Astrocyte (in vitro differentiated cells and primary cell): ENCODE data around the gene PIP4K2A. TPM values are rescaled to one million over a fixed set of nuclear protein-coding genes. Genes with fewer than 3 reads are reported as not detected.

Experiments
- DNase-seq: peaks from one replicate; pipeline ENCODE4 v3.0.0-alpha.2; 2010; ENCODE audit warnings: low read depth
- FAIRE-seq: peaks from 2 replicates; lab custom pipeline; 2011; peaks lifted over from hg19 to GRCh38; lab: Jason Lieb, UNC
- H2AFZ ChIP-seq: 2 replicates; pipeline ENCODE4 v1.6.0; 2012; ENCODE audit warnings: low read depth, low read length, inconsistent platforms
- H3K27ac ChIP-seq: 2 replicates; pipeline ENCODE4 v1.5.1; 2011; ENCODE audit warnings: low read depth, low read length, inconsistent platforms
- H3K27me3 ChIP-seq: 2 replicates; pipeline ENCODE4 v1.6.0; 2011; ENCODE audit warnings: low read length, inconsistent platforms; ENCODE audit not compliant: insufficient read depth
- H3K36me3 ChIP-seq: 2 replicates; pipeline ENCODE4 v1.5.1; 2011; ENCODE audit warnings: low read length, inconsistent platforms; ENCODE audit not compliant: insufficient read depth
- H3K4me1 ChIP-seq: 2 replicates; pipeline ENCODE4 v1.5.1; 2011; ENCODE audit warnings: low read length, inconsistent platforms; ENCODE audit not compliant: insufficient read depth
- H3K4me2 ChIP-seq: 2 replicates; pipeline ENCODE4 v1.6.0; 2012; ENCODE audit warnings: low read length, inconsistent platforms
- H3K4me3 ChIP-seq: 2 replicates; pipeline ENCODE4 v1.5.1; 2011; ENCODE audit warnings: low read depth, mild to moderate bottlenecking, low read length, inconsistent platforms; ENCODE audit not compliant: insufficient read depth
- H3K79me2 ChIP-seq: 2 replicates; pipeline ENCODE4 v1.6.0; 2012; ENCODE audit warnings: mild to moderate bottlenecking, low read length, inconsistent platforms; ENCODE audit not compliant: insufficient read depth
- H3K9ac ChIP-seq: 2 replicates; pipeline ENCODE4 v1.6.0; 2012; ENCODE audit warnings: mild to moderate bottlenecking, low read length, inconsistent platforms
- H3K9me3 ChIP-seq: 2 replicates; pipeline ENCODE4 v1.5.1; 2012; ENCODE audit warnings: low read depth, mild to moderate bottlenecking, low read length, inconsistent platforms; ENCODE audit not compliant: insufficient read depth
- H4K20me1 ChIP-seq: 2 replicates; pipeline ENCODE4 v1.6.0; 2012; ENCODE audit warnings: low read length, inconsistent platforms; ENCODE audit not compliant: insufficient read depth
- H3K27ac Mint-ChIP-seq: one replicate; pipeline ENCODE4 v1.8.0; 2021; ENCODE audit warnings: mild to moderate bottlenecking, mixed read lengths; ENCODE audit not compliant: unreplicated experiment
- H3K27me3 Mint-ChIP-seq: one replicate; pipeline ENCODE4 v1.8.0; 2021; ENCODE audit warnings: low read depth, mixed read lengths; ENCODE audit not compliant: unreplicated experiment
- H3K36me3 Mint-ChIP-seq: one replicate; pipeline ENCODE4 v1.8.0; 2021; ENCODE audit warnings: low read depth, mixed read lengths; ENCODE audit not compliant: unreplicated experiment
- H3K4me1 Mint-ChIP-seq: one replicate; pipeline ENCODE4 v1.8.0; 2021; ENCODE audit warnings: low read depth, mixed read lengths; ENCODE audit not compliant: unreplicated experiment
- H3K4me3 Mint-ChIP-seq: one replicate; pipeline ENCODE4 v1.8.0; 2021; ENCODE audit warnings: mild to moderate bottlenecking, moderate library complexity, mixed read lengths; ENCODE audit not compliant: unreplicated experiment
- H3K9me3 Mint-ChIP-seq: one replicate; pipeline ENCODE4 v1.8.0; 2021; ENCODE audit warnings: mild to moderate bottlenecking, mixed read lengths; ENCODE audit not compliant: unreplicated experiment
- EZH2 ChIP-seq: IDR thresholded peaks from 2 replicates; pipeline ENCODE4 v1.6.1; 2012; ENCODE audit warnings: mild to moderate bottlenecking, low read length, inconsistent platforms; ENCODE audit not compliant: insufficient read depth
- total RNA-seq: library from RNA; stranded (reverse); gene quantifications from 2 replicates; pipeline ENCODE4 v1.2.1, GENCODE V29; 2021
- TF ChIP-seq, protein P1 (sequence below): IDR thresholded peaks from 2 replicates; pipeline ENCODE4 v1.5.1; 2011; ENCODE audit warnings: low read depth, mild to moderate bottlenecking, inconsistent platforms, low read length, moderate library complexity; ENCODE audit not compliant: insufficient read depth

Gene PIP4K2A
- total RNA-seq, 1 donor from 2014 or later: 36.8 TPM

DNA sequence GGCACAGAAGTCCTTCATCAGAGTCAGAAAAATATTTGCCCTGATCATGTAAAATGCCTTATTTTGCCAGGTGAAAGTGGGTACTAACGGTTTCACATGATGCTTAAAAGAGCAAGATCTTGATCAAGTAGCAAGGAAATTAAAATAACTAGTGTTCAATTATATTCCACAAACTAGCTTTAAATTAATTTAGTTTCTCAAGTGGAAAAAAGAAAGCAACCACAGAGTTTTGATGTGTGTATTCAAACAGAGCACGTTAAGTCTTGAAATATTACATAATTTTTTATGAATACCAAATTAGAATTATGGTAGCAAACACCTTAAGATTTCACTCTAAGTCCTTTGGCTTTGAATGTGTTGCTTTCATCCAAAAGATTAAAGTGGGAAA lies 47.3 kb downstream of the PIP4K2A start:
- no peak overlapping the region for H2AFZ ChIP-seq
- FAIRE-seq: no peak
- H3K36me3 Mint-ChIP-seq: no peaks in the 10 kb centered on the region

DNA sequence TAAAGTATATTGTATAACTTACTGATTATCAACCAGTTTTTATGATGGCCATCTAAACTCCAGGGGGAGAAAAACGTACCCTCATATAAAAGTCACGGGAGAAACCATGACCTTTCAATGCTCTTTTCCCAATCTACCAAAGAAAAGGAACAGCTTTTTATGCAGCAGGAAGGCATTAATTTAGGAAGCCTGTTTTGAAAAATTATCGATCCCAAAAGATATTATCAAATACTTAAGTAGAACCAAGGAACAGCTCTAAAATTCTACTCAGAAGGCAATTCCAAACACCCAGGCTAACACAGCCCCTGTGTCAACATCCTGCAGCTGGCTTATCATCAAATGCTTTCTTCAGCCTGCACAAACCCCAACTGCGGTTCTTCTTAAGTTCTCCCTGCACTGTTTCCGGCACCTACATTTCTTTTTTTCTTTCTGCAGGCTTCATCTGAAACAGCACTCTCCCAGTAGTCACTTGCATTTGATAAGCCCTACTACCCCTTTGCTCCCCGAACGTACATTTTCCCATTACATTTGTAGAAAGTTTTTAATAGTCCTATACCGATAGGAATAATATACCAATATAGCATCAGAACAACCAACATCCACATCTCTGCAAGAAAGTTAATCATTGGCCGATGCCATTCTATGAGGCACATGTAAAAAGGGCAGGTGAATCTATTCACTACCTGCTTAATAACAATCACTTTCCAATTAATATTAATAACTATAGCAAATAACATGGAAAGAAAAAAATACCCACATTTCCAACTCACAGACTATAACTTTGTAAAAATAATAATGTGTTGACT lies 47.9 kb downstream of the PIP4K2A start:
- Histone ChIP-seq H3K9me3 (no peaks in the 10 kb centered on the region), H3K27me3 (no peaks in the 10 kb centered on the region), H3K27ac (no peak overlapping the region), H2AFZ (no peak overlapping the region), H3K4me3 (no peak overlapping the region), H3K79me2 (peaks cover 78% of the 10 kb centered on the region), H3K4me2 (peak overlapping the region; percentile 22), H3K36me3 (no peaks in the 10 kb centered on the region), H4K20me1 (peaks cover 63% of the 10 kb centered on the region), H3K9ac (no peak overlapping the region), H3K4me1 (no peaks in the 10 kb centered on the region)
- Mint-ChIP-seq H3K27me3 (no peaks in the 10 kb centered on the region), H3K36me3 (no peaks in the 10 kb centered on the region), H3K4me1 (peaks cover 14% of the 10 kb centered on the region), H3K27ac (no peak overlapping the region), H3K4me3 (no peak overlapping the region), H3K9me3 (no peaks in the 10 kb centered on the region)
- FAIRE-seq (peak; percentile 34), DNase-seq (no peak)
- no peak for TF ChIP-seq EZH2

More for the DNA sequence above, 47.3 kb downstream of the PIP4K2A start:
- H3K79me2 ChIP-seq: peaks cover 83% of the 10 kb centered on the region
- no peaks in the 10 kb centered on the region for H3K9me3 Mint-ChIP-seq
- peaks cover 62% of the 10 kb centered on the region for H4K20me1 ChIP-seq
- no peaks in the 10 kb centered on the region for H3K9me3 ChIP-seq
- DNase-seq: no peak
- H3K4me2 ChIP-seq: no peak overlapping the region
- H3K4me1 Mint-ChIP-seq: peaks cover 16% of the 10 kb centered on the region
- H3K27me3 Mint-ChIP-seq: no peaks in the 10 kb centered on the region
- H3K4me1 ChIP-seq: no peaks in the 10 kb centered on the region
- H3K9ac ChIP-seq: no peak overlapping the region
- H3K4me3 Mint-ChIP-seq: no peak overlapping the region
- H3K4me3 ChIP-seq: no peak overlapping the region
- H3K27me3 ChIP-seq: no peaks in the 10 kb centered on the region
- H3K27ac ChIP-seq: no peak overlapping the region
- H3K36me3 ChIP-seq: no peaks in the 10 kb centered on the region
- TF ChIP-seq, protein P1, sequence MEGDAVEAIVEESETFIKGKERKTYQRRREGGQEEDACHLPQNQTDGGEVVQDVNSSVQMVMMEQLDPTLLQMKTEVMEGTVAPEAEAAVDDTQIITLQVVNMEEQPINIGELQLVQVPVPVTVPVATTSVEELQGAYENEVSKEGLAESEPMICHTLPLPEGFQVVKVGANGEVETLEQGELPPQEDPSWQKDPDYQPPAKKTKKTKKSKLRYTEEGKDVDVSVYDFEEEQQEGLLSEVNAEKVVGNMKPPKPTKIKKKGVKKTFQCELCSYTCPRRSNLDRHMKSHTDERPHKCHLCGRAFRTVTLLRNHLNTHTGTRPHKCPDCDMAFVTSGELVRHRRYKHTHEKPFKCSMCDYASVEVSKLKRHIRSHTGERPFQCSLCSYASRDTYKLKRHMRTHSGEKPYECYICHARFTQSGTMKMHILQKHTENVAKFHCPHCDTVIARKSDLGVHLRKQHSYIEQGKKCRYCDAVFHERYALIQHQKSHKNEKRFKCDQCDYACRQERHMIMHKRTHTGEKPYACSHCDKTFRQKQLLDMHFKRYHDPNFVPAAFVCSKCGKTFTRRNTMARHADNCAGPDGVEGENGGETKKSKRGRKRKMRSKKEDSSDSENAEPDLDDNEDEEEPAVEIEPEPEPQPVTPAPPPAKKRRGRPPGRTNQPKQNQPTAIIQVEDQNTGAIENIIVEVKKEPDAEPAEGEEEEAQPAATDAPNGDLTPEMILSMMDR: no peak
- TF ChIP-seq EZH2: no peak
- no peak overlapping the region for H3K27ac Mint-ChIP-seq

DNA sequence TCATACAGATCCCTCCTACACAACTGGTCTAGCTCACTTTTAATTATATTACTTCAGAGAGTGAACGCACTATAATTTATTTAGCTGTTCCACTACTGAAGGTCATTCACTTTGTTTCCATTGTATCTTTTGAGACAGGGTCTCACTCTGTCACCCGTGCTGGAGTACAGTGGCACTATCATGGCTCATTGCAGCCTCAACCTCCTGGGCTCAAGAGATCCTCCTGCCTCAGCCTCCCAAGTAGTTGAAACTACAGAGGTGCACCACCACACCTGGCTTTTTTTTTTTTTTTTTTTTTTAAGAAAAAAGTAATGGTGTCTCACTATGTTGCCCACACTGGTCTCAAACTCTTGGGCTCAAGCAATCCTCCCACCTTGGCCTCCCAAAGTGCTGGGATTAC lies 49.0 kb downstream of the PIP4K2A start:
- Mint-ChIP-seq H3K27ac (no peak overlapping the region), H3K36me3 (no peaks in the 10 kb centered on the region), H3K9me3 (no peaks in the 10 kb centered on the region), H3K27me3 (no peaks in the 10 kb centered on the region), H3K4me1 (peaks cover 14% of the 10 kb centered on the region), H3K4me3 (no peak overlapping the region)
- no peak overlapping the region for H2AFZ ChIP-seq
- no peaks in the 10 kb centered on the region for H3K4me1 ChIP-seq
- H3K36me3 ChIP-seq: no peaks in the 10 kb centered on the region
- no peak overlapping the region for H3K27ac ChIP-seq
- DNase-seq: no peak
- H4K20me1 ChIP-seq: peaks cover 64% of the 10 kb centered on the region
- H3K9me3 ChIP-seq: no peaks in the 10 kb centered on the region
- FAIRE-seq: no peak
- no peak overlapping the region for H3K9ac ChIP-seq
- no peak overlapping the region for H3K4me2 ChIP-seq
- H3K27me3 ChIP-seq: no peaks in the 10 kb centered on the region
- TF ChIP-seq, protein P1: no peak
- no peak for TF ChIP-seq EZH2
- H3K79me2 ChIP-seq: peaks cover 75% of the 10 kb centered on the region
- no peak overlapping the region for H3K4me3 ChIP-seq
